Measurements from ENCODE around the gene BCOR. TPM values are rescaled to one million over a fixed set of nuclear protein-coding genes. Genes with fewer than 3 reads are reported as not detected.

The BCOR gene
- total and polyA plus RNA-seq, 9 of the 15 experiments (the other 6 are each of a cell fraction or from before 2014, with no cell fraction given) = 27.5 to 113 (median 37.6) TPM

DNA sequence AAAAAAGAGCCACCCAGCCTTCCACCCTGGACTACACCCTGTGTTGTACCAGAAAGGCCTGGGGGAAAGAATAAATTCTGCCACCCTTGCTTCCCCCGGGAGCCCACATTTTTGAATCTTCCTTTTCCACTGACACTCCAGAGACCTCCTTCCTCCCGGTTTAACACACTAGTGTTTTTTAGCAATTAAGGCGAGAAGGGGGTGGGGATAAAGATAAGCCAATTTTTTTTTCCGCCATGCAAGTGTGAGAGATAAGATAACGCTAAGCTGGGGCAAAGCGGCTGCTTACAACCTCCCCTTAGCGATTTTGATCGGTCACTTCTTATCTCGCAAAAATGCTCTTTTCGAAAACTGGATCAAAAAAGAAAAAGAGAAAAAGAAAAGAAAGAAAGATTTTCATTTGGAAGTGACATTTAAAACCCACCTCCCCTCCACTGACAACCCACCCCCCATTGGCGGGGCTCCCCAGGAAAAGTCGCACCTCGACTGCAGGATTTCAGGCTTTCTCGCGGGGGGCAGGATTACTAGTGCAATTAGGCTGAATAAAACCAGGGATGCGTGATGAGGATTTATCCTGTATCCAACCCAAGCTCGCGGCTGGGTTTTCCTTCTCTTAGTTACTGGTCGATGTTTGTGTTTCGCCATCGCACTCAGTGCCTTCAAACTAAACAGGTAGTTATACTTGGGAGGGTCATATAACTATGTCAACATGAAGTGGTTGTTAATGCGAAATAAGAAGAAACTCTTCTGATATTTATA is 6.0 kb upstream of the BCOR start (continued):
- TF ChIP-seq, protein P1, sequence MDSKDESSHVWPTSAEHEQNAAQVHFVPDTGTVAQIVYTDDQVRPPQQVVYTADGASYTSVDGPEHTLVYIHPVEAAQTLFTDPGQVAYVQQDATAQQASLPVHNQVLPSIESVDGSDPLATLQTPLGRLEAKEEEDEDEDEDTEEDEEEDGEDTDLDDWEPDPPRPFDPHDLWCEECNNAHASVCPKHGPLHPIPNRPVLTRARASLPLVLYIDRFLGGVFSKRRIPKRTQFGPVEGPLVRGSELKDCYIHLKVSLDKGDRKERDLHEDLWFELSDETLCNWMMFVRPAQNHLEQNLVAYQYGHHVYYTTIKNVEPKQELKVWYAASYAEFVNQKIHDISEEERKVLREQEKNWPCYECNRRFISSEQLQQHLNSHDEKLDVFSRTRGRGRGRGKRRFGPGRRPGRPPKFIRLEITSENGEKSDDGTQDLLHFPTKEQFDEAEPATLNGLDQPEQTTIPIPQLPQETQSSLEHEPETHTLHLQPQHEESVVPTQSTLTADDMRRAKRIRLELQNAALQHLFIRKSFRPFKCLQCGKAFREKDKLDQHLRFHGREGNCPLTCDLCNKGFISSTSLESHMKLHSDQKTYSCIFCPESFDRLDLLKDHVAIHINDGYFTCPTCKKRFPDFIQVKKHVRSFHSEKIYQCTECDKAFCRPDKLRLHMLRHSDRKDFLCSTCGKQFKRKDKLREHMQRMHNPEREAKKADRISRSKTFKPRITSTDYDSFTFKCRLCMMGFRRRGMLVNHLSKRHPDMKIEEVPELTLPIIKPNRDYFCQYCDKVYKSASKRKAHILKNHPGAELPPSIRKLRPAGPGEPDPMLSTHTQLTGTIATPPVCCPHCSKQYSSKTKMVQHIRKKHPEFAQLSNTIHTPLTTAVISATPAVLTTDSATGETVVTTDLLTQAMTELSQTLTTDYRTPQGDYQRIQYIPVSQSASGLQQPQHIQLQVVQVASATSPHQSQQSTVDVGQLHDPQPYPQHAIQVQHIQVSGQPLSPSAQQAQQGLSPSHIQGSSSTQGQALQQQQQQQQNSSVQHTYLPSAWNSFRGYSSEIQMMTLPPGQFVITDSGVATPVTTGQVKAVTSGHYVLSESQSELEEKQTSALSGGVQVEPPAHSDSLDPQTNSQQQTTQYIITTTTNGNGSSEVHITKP (IDR thresholded peaks at IDR 0.05; ENCODE audit: partially characterized antibody) = peak; percentile 23
- TF ChIP-seq HDAC1 (IDR thresholded peaks at IDR 0.05) (peak in 1 of 2 experiments; percentile 24; a peak in 1 of 4 replicates), NFATC3 (IDR thresholded peaks at IDR 0.05) (no peak), SOX6 (IDR thresholded peaks at IDR 0.05) (peak; percentile 73), CXXC5 (CRISPR knock-in tag; IDR thresholded peaks at IDR 0.05) (peak; percentile 94), KAT2B (IDR thresholded peaks at IDR 0.05; ENCODE audit: low read depth, low read length) (no peak), MTA3 (IDR thresholded peaks at IDR 0.05; ENCODE audit: borderline replicate concordance) (peak; percentile 52; the same call in 1 of the 2 replicates), EGR1 (conservative IDR thresholded peaks at IDR 0.05) (peak; percentile 54; the same call in 1 of the 2 replicates), ZNF589 (CRISPR knock-in tag; IDR thresholded peaks at IDR 0.05; ENCODE audit: low read depth) (no peak), SMARCC2 (IDR thresholded peaks at IDR 0.05; ENCODE audit: low read depth) (peak; percentile 88), ZNF444 (CRISPR knock-in tag; IDR thresholded peaks at IDR 0.05) (no peak), HEY1 (CRISPR knock-in tag; IDR thresholded peaks at IDR 0.05; ENCODE audit: borderline replicate concordance) (no peak), RCOR1 (IDR thresholded peaks at IDR 0.05; ENCODE audit: borderline replicate concordance in 1 of 2, low read depth in 2 of 2, low read length in 2 of 2) (peak in 1 of 2 experiments; percentile 78; a peak in 2 of 4 replicates), MYC (IDR thresholded peaks at IDR 0.05; ENCODE audit: low read depth, low read length) (peak; percentile 33; the same call in 1 of the 2 replicates), MYC (CRISPR knock-in tag; IDR thresholded peaks at IDR 0.05; ENCODE audit: borderline replicate concordance, low read depth) (no peak), CREM (IDR thresholded peaks at IDR 0.05; ENCODE audit: low read depth) (peak; percentile 33; the same call in 1 of the 2 replicates), ZNF77 (CRISPR knock-in tag; IDR thresholded peaks at IDR 0.05) (no peak), SMAD3 (CRISPR knock-in tag; conservative IDR thresholded peaks at IDR 0.05) (0 out of 2 replicates have a peak, but pooled peaks have one; percentile 60), ZNF253 (CRISPR knock-in tag; conservative IDR thresholded peaks at IDR 0.05) (no peak), NELFE (IDR thresholded peaks at IDR 0.05; ENCODE audit: insufficient read depth, insufficient read length) (no peak), NCOR1 (IDR thresholded peaks at IDR 0.05) (peak; percentile 88), GATAD2B (IDR thresholded peaks at IDR 0.05; ENCODE audit: borderline replicate concordance) (peak; percentile 90), RAD21 (CRISPR knock-in tag; conservative IDR thresholded peaks at IDR 0.05 in 1 of 2, IDR thresholded peaks at IDR 0.05 in 1 of 2) (no peak), EP400 (IDR thresholded peaks at IDR 0.05) (peak; percentile 43; the same call in 1 of the 2 replicates)
- TF ChIP-seq, protein P2, sequence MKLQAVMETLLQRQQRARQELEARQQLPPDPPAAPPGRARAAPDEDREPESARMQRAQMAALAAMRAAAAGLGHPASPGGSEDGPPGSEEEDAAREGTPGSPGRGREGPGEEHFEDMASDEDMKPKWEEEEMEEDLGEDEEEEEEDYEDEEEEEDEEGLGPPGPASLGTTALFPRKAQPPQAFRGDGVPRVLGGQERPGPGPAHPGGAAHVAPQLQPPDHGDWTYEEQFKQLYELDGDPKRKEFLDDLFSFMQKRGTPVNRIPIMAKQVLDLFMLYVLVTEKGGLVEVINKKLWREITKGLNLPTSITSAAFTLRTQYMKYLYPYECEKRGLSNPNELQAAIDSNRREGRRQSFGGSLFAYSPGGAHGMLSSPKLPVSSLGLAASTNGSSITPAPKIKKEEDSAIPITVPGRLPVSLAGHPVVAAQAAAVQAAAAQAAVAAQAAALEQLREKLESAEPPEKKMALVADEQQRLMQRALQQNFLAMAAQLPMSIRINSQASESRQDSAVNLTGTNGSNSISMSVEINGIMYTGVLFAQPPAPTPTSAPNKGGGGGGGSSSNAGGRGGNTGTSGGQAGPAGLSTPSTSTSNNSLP (IDR thresholded peaks at IDR 0.05; ENCODE audit: borderline replicate concordance, low read depth, low read length) = peak; percentile 40; the same call in 1 of the 2 replicates
